Measurements from ENCODE around the gene GAN.

Gene GAN

DNA sequence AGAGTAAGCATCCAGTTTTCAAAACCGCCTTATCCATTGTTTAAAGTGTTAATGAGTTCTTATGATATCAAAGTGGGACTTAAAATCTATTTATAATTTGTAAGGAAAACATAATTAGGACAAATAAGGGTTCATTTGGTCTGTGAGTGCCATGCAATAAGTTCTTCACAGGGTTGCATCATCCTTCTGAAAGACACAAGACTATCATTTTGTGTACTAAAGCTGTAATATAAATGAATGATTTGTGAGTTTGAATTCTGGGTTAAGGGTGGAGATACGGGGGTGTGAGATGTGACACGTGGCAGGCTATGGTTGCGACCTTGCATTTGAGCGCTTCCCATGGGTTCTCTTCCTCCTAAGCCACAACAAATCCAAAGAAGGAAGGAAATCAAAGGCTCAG lies 6.8 kb downstream of the GAN start:
- TF ChIP-seq, protein P1, sequence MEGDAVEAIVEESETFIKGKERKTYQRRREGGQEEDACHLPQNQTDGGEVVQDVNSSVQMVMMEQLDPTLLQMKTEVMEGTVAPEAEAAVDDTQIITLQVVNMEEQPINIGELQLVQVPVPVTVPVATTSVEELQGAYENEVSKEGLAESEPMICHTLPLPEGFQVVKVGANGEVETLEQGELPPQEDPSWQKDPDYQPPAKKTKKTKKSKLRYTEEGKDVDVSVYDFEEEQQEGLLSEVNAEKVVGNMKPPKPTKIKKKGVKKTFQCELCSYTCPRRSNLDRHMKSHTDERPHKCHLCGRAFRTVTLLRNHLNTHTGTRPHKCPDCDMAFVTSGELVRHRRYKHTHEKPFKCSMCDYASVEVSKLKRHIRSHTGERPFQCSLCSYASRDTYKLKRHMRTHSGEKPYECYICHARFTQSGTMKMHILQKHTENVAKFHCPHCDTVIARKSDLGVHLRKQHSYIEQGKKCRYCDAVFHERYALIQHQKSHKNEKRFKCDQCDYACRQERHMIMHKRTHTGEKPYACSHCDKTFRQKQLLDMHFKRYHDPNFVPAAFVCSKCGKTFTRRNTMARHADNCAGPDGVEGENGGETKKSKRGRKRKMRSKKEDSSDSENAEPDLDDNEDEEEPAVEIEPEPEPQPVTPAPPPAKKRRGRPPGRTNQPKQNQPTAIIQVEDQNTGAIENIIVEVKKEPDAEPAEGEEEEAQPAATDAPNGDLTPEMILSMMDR (IDR thresholded peaks at IDR 0.05), result no peak

DNA sequence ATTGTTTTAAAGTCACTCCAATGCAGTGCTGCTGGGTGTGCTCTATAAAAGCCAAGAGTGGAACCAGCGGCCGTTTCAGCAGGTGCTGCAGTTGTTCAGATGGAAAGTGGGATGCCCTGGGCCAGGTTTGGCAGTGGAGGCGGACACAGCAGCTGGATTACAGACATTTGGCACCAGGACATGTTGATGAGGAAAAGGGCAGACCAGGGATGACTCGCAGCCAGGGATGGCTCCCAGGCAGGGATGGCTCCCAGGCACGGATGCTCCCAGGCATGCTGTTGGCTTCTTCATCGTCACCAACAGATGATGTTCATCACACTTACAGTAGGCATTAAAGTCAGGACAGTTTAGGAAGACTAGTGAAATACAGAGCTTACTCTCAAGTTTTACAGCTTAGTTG lies 10.0 kb downstream of the GAN start:
- TF ChIP-seq, protein P1 (IDR thresholded peaks at IDR 0.05), result no peak

DNA sequence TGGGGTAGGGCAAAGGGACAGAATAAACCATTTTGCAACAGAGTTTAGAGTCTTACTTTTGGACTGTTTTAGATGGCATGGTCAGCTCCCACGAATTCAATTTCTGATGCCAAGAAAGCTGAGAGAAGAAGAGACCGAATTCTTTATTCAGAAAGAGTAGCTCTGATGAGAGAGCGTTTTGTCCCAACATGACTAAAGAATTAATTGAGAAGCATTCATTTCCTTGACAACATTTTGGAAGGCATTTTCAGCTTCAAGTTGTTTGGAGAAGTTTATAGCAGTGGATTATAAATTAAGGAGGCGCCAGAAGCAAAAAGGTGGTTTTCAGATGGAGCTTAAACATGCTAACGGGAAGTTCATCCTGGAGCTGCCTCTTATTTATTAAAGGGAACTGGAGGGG lies 12.2 kb downstream of the GAN start:
- TF ChIP-seq, protein P1 (IDR thresholded peaks at IDR 0.05), result no peak

DNA sequence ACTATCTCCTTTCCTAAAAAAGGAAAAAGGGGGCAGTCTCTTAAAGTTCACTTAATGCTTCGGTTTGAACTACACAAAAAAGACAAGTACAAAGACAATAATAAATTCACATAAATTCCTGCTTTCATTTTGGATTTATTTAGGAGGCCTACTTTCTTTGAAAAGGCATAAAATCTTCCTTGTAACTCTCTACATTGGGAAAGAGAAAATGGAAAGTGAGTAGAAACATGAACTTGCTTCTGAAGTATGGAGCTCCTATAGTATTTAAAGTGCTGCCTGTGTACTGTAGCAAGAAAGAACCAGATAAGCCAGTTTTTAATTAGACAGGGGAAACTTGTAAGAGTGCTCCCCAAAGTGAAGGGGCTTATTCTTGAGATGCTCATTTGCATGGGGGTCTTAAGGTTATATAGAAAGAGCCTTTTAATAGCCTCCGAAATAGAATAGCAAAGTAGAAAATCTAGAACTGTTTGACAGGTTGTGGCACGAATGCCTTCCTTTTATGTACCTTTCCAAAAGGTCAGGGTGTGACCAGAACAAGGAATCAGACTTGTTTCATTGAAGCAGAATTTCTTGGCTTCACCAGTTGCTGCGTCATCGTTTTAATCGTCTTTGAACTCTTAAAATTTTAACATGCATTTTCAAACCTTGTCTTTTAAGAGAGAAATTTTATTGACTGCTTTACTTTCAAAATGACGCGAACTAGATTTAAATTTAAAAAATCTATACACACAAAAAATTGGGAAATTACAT lies 12.9 kb downstream of the GAN start:
- TF ChIP-seq, protein P1 (IDR thresholded peaks at IDR 0.05), result no peak

DNA sequence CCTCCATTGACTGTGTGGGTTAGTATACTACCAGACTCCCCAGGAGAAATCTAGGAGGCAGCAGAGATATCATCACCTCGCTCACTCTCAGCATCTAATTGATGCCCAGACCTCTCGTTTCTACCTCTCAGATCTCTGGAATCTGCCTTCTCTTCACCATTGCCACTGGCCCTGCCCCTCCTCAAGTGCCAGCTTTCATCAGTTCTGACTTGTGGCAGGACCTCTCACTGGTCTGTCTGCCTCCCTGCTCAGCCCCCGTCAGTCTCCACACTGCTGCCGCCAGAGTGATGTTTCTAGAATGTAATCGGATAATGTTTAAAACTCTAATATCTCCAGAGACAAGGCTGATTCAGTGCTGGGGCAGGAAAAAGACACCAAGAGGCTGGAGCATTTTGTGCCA lies 15.2 kb downstream of the GAN start:
- TF ChIP-seq, protein P1 (IDR thresholded peaks at IDR 0.05), result no peak

DNA sequence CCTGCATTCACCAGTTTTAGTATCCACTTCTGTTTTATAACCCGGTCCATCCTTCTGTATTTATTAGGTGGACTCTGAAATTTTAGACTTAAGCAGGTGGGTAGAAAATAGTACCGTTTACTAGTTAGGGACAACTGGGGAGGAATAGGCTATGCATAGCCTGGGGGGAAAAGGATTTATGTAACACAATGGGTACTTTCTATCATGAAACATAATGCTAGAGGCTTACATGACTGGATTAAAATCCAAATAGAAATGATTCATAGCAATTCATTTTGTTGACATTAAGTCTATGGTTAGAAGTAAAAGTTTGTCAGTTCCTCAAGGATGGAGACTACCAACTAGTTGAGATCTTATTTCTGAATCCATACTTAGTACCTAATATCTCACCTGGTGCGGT lies 18.6 kb downstream of the GAN start:
- TF ChIP-seq, protein P1 (IDR thresholded peaks at IDR 0.05), result no peak

DNA sequence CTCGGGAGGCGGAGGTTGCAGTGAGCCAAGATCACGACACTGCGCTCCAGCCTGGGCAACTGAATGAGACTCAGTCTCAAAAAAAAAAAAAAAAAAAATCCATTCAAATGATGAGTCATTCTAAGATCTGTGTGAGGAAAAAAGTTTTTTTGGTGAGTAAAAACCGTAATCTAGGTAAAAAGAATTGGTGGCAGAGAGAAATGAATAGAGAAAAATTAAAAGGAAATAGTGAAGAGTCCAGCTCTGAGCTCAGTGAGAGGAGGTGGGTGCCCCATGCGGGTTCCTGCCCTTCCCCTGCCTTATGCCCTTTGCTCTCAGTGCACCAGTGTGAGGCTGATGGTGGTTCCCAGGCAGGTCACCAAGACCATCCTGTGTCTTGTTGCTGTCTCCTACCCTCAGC lies 20.9 kb downstream of the GAN start:
- TF ChIP-seq, protein P1 (IDR thresholded peaks at IDR 0.05), result no peak

DNA sequence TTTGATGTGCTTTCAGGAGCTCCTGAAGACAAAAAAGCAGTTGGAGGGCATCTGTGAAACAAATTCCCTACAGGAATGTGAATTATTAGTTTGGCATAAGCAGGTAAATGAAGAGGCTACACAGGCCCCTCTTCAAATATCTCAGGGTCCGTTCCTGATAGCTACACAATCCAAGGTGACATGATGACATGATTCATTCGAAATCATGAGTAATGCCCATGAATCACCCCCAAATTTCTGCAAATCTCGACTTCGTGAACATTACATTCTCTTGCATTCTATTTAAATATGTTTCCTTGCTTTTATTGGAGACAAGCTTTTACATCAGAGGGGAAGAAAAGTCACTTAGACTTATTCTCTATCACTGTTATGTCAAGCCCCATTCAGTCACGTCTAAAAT lies 22.3 kb downstream of the GAN start:
- TF ChIP-seq, protein P1 (IDR thresholded peaks at IDR 0.05), result no peak
